Measurements from ENCODE around the gene C1QTNF3. TPM values are rescaled to one million over a fixed set of nuclear protein-coding genes. Genes with fewer than 3 reads are reported as not detected.

The C1QTNF3 gene
- total and polyA plus RNA-seq, 2 experiments from 2014 or later = 1.7 to 2.0 TPM

DNA sequence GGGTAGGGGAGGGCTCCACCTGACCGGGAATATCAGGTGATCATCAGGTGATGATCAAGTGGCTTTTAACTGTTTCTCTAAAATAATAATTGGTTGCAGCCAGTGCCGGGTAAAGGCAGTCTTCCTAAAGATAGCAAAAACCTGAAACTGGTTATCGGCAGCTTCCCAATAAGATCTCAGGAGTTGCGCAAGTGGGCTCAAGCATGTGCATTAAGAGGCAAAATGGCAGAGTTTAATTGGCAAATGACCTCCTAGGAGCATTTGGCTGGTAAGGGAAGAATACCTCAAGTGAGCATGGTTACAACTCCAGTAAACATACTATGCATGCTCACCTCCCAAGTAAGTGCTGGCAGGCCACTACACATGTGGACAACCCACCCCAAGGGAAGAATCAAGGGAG, 4.2 kb downstream of the C1QTNF3 start (continued):
- TF ChIP-seq, protein P1, sequence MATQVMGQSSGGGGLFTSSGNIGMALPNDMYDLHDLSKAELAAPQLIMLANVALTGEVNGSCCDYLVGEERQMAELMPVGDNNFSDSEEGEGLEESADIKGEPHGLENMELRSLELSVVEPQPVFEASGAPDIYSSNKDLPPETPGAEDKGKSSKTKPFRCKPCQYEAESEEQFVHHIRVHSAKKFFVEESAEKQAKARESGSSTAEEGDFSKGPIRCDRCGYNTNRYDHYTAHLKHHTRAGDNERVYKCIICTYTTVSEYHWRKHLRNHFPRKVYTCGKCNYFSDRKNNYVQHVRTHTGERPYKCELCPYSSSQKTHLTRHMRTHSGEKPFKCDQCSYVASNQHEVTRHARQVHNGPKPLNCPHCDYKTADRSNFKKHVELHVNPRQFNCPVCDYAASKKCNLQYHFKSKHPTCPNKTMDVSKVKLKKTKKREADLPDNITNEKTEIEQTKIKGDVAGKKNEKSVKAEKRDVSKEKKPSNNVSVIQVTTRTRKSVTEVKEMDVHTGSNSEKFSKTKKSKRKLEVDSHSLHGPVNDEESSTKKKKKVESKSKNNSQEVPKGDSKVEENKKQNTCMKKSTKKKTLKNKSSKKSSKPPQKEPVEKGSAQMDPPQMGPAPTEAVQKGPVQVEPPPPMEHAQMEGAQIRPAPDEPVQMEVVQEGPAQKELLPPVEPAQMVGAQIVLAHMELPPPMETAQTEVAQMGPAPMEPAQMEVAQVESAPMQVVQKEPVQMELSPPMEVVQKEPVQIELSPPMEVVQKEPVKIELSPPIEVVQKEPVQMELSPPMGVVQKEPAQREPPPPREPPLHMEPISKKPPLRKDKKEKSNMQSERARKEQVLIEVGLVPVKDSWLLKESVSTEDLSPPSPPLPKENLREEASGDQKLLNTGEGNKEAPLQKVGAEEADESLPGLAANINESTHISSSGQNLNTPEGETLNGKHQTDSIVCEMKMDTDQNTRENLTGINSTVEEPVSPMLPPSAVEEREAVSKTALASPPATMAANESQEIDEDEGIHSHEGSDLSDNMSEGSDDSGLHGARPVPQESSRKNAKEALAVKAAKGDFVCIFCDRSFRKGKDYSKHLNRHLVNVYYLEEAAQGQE (IDR thresholded peaks at IDR 0.05; ENCODE audit: unreplicated experiment) = no peak
- TF ChIP-seq EZH2 (IDR thresholded peaks at IDR 0.05; ENCODE audit: low read depth, unreplicated experiment) (no peak), ZNF114 (CRISPR knock-in tag; IDR thresholded peaks at IDR 0.05) (no peak)

DNA sequence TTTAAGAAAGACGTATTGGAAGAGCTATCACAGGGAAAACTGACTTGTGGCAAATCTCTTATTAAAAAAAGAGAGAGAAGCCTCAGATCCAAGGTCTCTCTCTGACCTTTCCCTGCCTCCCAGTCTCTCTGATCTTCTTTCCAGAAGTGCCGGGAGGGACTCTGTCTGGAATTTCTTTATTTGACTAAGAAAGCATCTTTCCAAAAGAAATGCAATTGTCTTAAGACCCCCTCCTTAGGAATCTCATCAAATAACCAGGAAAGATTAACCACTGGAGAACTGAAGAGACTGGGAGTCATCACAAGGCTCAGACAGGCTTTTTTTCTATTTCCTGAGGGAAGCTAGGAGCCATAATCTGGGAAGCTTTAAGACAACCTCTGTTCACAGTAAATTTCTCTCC, 4.6 kb downstream of the C1QTNF3 start:
- Histone ChIP-seq H4K20me1 (replicated peaks; ENCODE audit: insufficient read depth) (no peaks in the 10 kb centered on the region), H3K4me1 (ENCODE audit: insufficient read depth) (no peaks in the 10 kb centered on the region; the same call in 1 of the 2 replicates), H3K4me2 (no peak overlapping the region), H2AFZ (no peak overlapping the region), H3K27me3 (ENCODE audit: insufficient read depth) (no peaks in the 10 kb centered on the region), H3K36me3 (ENCODE audit: insufficient read depth) (no peaks in the 10 kb centered on the region), H3K9me2 (ENCODE audit: insufficient read depth) (peaks cover 21% of the 10 kb centered on the region), H3K79me2 (replicated peaks; ENCODE audit: insufficient read depth) (no peaks in the 10 kb centered on the region), H3K27ac (ENCODE audit: low read depth) (no peak overlapping the region), H3K4me3 (no peak overlapping the region), H3F3A (replicated peaks; ENCODE audit: low read depth) (no peaks in the 10 kb centered on the region)
- Mint-ChIP-seq H3K27me3 (ENCODE audit: insufficient read depth, low read depth, poor library complexity) (peaks cover 2% of the 10 kb centered on the region), H3K36me3 (ENCODE audit: low read depth) (peaks cover 4% of the 10 kb centered on the region), H3K9me3 (no peaks in the 10 kb centered on the region), H3K27ac (no peak overlapping the region), H3K4me1 (peaks cover 13% of the 10 kb centered on the region), H3K4me3 (no peak overlapping the region)
- ATAC-seq (no peak), DNase-seq (ENCODE audit: low spot score) (peak; percentile 37)
- TF ChIP-seq NANOG (IDR thresholded peaks at IDR 0.05; ENCODE audit: borderline replicate concordance) (no peak), POLR2AphosphoS5 (IDR thresholded peaks at IDR 0.05; ENCODE audit: low read depth) (no peak), EZH2 (IDR thresholded peaks at IDR 0.05; ENCODE audit: low read depth, unreplicated experiment) (no peak), EZH2phosphoT487 (IDR thresholded peaks at IDR 0.05; ENCODE audit: unreplicated experiment) (no peak), STAT1 (IDR thresholded peaks at IDR 0.05; ENCODE audit: unreplicated experiment) (no peak), CREB1 (CRISPR knock-in tag; IDR thresholded peaks at IDR 0.05; ENCODE audit: low read depth) (no peak), ZNF331 (CRISPR knock-in tag; IDR thresholded peaks at IDR 0.05; ENCODE audit: low read depth) (no peak), ZNF114 (CRISPR knock-in tag; IDR thresholded peaks at IDR 0.05) (no peak)
- TF ChIP-seq, protein P2, sequence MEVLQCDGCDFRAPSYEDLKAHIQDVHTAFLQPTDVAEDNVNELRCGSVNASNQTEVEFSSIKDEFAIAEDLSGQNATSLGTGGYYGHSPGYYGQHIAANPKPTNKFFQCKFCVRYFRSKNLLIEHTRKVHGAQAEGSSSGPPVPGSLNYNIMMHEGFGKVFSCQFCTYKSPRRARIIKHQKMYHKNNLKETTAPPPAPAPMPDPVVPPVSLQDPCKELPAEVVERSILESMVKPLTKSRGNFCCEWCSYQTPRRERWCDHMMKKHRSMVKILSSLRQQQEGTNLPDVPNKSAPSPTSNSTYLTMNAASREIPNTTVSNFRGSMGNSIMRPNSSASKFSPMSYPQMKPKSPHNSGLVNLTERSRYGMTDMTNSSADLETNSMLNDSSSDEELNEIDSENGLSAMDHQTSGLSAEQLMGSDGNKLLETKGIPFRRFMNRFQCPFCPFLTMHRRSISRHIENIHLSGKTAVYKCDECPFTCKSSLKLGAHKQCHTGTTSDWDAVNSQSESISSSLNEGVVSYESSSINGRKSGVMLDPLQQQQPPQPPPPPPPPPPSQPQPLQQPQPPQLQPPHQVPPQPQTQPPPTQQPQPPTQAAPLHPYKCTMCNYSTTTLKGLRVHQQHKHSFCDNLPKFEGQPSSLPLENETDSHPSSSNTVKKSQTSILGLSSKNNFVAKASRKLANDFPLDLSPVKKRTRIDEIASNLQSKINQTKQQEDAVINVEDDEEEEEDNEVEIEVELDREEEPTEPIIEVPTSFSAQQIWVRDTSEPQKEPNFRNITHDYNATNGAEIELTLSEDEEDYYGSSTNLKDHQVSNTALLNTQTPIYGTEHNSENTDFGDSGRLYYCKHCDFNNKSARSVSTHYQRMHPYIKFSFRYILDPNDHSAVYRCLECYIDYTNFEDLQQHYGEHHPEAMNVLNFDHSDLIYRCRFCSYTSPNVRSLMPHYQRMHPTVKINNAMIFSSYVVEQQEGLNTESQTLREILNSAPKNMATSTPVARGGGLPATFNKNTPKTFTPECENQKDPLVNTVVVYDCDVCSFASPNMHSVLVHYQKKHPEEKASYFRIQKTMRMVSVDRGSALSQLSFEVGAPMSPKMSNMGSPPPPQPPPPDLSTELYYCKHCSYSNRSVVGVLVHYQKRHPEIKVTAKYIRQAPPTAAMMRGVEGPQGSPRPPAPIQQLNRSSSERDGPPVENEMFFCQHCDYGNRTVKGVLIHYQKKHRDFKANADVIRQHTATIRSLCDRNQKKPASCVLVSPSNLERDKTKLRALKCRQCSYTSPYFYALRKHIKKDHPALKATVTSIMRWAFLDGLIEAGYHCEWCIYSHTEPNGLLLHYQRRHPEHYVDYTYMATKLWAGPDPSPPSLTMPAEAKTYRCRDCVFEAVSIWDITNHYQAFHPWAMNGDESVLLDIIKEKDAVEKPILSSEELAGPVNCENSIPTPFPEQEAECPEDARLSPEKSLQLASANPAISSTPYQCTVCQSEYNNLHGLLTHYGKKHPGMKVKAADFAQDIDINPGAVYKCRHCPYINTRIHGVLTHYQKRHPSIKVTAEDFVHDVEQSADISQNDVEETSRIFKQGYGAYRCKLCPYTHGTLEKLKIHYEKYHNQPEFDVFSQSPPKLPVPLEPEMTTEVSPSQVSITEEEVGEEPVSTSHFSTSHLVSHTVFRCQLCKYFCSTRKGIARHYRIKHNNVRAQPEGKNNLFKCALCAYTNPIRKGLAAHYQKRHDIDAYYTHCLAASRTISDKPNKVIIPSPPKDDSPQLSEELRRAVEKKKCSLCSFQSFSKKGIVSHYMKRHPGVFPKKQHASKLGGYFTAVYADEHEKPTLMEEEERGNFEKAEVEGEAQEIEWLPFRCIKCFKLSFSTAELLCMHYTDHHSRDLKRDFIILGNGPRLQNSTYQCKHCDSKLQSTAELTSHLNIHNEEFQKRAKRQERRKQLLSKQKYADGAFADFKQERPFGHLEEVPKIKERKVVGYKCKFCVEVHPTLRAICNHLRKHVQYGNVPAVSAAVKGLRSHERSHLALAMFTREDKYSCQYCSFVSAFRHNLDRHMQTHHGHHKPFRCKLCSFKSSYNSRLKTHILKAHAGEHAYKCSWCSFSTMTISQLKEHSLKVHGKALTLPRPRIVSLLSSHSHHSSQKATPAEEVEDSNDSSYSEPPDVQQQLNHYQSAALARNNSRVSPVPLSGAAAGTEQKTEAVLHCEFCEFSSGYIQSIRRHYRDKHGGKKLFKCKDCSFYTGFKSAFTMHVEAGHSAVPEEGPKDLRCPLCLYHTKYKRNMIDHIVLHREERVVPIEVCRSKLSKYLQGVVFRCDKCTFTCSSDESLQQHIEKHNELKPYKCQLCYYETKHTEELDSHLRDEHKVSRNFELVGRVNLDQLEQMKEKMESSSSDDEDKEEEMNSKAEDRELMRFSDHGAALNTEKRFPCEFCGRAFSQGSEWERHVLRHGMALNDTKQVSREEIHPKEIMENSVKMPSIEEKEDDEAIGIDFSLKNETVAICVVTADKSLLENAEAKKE (CRISPR knock-in tag; IDR thresholded peaks at IDR 0.05) = no peak
- TF ChIP-seq, protein P1 (IDR thresholded peaks at IDR 0.05; ENCODE audit: unreplicated experiment) = no peak
- TF ChIP-seq, protein P3, sequence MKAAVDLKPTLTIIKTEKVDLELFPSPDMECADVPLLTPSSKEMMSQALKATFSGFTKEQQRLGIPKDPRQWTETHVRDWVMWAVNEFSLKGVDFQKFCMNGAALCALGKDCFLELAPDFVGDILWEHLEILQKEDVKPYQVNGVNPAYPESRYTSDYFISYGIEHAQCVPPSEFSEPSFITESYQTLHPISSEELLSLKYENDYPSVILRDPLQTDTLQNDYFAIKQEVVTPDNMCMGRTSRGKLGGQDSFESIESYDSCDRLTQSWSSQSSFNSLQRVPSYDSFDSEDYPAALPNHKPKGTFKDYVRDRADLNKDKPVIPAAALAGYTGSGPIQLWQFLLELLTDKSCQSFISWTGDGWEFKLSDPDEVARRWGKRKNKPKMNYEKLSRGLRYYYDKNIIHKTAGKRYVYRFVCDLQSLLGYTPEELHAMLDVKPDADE (IDR thresholded peaks at IDR 0.05) = no peak

All from GM23338 (cell line).